HG03565 (cell line): Measurements from ENCODE around the gene SLC37A2.
"Not testable (repeated sequence)": the region's sequence is repeated elsewhere in the genome, so short reads cannot be mapped to it uniquely, and the experiment has no call there.

Source experiments
- ATAC-seq: cut with Tn5 transposase; IDR thresholded peaks from one replicate; pipeline ENCODE4 v1.9.1; 2021; ENCODE audit warnings: mild to moderate bottlenecking, moderate library complexity; ENCODE audit not compliant: unreplicated experiment

The SLC37A2 gene

DNA sequence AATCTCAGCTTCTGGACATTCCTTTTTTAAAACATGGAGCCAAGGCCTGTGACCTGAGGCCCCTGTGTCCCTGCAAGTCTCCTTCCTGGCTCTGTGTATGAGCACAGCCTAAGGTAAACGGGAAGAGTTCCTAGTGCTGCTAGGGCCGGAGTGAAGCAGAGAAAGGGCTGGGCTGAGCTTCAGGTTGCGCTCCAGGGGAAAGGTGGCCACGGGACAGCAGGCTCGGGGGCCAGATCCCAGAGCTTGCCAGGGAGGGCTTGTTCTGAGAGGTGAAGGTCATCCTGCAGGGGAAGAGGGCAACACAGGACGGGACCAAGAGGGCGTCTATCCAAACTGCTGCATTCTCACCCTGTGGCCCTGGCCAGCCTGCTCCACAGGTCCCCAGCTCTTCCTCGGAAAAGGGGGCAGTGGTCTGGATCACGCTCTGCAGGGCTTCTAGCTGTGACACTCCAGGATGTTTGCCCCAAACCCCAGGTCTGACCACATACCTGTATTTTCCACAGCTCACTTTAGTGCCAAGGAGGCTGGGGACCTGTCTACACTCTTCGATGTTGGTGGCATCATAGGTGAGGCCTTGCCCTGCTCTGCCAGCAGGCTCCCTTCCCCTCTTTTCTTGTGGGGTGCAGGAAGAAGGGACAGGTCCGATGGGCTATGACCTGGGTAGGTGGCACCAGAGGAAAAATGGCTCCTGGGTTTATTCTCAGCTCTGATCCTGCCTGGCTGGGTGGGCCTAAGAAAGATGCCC lies 20.4 kb downstream of the SLC37A2 start:
- ATAC-seq = no peak

DNA sequence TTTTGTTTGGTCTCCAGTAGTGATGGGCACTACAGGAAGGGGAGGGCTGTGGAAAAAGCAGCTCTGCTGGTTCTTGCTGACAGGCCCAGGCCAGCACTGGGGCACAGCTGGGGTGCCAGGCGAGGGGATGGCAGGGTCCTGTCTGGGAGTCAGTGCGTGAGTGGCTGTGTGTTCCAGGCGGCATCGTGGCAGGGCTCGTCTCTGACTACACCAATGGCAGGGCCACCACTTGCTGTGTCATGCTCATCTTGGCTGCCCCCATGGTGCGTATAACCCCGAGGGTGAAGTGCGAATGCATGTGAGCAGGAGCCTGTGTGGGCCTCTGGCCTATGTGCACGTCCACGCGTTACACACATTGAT lies 20.9 kb downstream of the SLC37A2 start:
- ATAC-seq = no peak

DNA sequence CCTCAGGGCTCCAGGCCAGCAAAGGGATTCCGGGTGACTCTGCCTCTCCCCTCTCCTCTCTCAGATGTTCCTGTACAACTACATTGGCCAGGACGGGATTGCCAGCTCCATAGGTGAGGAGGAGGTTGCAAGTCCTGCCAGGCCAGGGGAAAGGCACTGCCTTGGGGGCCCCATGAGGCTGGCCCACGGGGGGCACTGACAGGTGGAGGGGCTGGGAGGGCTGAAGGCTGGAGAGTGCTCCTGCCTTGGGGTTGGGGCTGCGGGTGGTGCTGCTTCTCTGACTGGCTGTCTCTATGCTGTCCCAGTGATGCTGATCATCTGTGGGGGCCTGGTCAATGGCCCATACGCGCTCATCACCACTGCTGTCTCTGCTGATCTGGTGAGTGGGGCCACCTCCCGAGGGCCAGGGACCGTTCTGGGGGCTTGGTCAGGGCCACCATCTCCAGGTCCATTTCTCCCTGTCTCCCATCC lies 21.7 kb downstream of the SLC37A2 start:
- ATAC-seq = no peak

DNA sequence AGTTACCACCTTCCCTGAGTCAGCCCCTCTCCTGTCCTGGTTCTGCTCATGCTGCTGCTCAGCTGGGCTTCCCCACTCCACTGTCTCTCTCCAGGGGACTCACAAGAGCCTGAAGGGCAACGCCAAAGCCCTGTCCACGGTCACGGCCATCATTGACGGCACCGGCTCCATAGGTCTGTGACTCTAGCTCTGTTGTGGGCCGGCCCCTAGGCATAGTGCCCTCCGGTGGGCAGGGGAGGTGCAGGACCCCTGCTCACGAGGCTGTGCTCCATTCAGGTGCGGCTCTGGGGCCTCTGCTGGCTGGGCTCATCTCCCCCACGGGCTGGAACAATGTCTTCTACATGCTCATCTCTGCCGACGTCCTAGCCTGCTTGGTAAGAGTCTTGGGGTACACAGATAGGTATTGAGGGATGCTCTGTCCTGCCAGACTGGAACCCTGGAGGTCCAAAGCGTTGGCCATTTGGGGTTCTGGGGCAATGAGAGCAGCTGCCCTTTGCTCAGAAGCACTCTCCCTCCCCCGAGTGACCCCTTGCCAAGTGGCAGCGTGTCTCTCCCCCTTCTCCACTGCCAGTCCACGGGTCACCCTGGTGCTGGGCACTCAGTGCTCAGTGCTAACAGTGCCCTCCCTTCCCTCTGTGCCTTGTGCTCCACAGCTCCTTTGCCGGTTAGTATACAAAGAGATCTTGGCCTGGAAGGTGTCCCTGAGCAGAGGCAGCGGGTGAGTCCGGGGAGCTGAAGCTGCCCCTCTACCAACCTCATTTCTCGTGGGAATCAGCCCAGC lies 22.4 kb downstream of the SLC37A2 start:
- ATAC-seq = no peak

DNA sequence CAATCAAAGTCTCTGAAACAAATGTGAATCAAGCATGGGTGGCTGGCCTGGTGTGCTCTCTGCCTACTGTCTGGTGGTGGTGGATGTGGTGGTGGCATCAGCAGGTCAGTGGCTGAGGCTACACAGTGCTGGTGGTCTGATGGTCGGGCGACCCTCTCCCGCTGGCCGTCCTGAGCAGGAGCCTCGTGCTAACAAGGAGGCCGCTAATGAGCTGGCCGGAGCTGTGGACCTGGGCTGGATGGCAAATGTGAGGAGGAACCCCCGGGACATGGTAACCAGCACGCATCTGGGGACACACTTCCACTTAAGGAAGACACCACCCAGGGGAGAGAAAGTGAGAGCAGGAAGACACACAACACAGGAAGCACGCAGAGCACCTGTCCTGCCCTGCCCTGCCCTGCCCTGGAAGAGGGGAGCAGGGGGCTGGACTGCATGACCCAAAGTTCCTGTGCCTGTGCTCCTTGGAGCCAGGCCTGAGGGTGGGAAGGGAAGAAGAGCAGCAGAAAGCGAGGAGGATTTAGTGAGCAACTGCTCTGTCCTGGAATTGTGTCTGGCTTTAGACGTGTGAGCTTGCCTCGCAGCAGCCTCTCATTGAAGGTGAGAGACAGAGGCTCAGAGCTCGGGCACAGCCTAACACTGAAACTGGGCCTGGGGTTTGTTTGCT lies 23.7 kb downstream of the SLC37A2 start:
- no peak for ATAC-seq

DNA sequence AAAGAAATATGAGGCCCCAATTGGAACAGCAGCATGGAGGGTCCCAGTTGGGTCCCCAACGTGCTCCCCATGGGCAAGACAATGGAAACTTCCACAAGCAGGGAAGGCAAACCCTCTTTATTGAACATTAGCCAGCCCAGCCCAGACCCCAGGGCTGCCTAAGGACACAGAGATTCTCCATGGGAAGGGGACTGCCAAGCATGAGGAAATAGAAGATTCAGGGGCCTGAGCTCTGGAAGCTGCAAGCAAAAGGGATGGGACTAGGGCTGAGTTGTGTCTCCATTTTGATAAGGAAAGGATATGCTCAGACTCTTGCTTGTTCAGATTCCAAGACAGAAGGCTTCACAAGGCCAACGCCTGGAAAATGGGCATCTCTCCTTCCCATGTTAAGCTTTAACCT lies 25.0 kb downstream of the SLC37A2 start:
- no peak for ATAC-seq

DNA sequence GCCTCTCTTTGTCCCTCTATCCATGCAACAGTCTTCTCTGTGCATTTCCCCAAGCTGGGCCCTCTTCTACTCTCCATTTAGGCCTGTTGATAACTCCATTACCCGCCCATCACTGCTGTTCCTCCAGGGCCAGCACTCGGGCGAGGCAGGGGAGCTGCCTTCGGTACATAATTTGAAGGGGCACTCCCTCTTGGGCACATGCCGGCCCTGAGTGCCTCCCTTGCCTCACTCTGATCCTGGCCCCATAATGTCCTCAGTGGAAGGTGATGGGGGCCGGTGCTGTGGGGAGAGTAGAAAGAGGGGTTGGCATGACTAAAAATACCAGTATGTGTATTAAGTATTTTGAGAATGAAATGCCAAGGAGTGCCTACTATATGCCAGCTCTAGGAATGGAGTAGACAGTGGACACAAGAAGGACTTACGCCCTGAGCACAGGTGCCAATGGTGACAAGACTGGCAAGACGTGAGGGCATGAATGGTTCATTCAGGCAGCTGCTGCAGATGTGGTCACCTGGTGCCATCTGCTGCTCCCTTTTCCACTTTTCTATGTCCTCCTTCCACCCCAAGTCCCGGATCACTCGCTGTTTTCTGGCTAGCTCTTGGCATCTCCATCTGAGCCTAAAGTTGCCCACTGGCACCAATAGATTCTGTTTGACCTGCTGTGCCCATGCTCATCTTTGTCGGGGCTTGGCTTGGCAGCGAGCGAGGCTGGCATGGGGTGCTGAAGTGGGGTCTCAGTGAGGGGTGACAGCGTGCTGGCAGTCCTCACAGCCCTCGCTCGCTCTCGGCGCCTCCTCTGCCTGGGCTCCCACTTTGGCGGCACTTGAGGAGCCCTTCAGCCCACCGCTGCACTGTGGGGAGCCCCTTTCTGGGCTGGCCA lies 25.7 kb downstream of the SLC37A2 start:
- no peak for ATAC-seq

DNA sequence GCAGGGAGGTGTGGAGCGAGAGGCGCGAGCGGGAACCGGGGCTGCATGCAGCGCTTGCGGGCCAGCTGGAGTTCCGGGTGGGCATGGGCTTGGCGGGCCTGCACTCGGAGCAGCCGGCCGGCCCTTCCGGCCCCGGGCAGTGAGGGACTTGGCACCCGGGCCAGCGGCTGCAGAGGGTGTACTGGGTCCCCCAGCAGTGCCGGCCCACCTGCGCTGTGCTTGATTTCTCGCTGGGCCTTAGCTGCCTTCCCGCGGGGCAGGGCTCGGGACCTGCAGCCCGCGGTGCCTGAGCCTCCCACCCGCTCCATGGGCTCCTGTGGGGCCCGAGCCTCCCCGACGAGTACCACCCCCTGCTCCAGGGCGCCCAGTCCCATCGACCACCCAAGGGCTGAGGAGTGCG lies 26.4 kb downstream of the SLC37A2 start:
- ATAC-seq = not testable (repeated sequence)

DNA sequence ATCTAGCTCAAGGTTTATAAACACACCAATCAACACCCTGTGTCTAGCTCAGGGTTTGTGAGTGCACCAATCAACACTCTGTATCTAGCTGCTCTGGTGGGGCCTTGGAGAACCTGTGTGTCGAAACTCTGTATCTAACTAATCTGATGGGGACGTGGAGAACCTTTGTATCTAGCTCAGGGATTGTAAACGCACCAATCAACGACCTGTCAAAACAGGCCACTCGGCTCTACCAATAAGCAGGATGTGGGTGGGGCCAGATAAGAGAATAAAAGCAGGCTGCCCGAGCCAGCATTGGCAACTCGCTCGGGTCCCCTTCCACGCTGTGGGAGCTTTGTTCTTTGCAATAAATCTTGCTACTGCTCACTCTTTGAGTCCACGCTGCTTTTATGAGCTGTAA lies 27.0 kb downstream of the SLC37A2 start:
- not testable (repeated sequence) for ATAC-seq

DNA sequence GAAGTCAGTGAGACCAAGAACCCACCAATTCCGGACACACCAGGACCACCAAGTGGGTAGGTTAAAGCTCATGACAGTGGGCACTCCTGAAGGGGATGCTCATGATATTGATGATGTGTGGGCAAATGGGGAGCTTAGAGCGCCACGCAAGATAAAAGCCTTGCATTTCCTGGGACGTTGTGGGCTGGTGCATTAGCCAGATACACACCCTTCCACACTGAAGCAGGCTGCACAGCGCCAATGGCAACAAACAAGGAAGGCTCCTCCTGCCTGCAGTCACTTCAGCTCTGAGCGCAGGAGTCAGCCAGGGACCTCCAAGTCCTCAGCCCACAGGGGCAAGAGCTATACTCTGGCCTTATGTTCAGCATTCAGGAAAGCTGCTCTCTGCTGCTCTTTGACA lies 27.7 kb downstream of the SLC37A2 start:
- ATAC-seq = no peak

DNA sequence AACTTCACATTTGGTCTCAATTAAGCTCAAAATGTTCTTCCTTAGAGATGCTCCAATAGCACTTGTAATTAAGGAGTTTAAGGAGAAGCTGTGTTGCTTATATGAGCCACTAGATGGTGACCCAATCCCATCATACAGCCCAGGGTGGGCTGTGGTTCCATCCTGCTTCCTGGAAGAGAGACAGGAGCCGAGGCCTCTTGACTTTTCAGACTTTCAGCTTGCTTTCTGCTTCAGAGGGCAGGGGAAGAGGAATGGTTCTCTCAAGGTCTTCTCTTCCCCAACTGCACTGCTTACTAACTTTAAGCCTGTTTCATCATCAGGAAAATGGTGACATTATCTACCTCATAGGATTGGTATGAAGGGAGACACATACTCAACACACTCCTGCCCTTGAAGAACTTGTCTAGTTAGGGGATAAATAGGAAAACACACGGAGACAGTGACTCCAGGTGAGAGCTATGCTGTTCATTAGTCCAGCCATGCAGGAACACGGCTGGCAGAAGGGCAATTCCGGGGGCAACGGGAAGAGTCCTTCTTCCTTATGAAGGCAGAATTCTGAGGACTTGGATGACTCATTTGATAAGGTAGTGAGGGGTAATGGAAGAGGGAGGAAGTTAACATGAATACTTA lies 28.3 kb downstream of the SLC37A2 start:
- ATAC-seq = no peak

DNA sequence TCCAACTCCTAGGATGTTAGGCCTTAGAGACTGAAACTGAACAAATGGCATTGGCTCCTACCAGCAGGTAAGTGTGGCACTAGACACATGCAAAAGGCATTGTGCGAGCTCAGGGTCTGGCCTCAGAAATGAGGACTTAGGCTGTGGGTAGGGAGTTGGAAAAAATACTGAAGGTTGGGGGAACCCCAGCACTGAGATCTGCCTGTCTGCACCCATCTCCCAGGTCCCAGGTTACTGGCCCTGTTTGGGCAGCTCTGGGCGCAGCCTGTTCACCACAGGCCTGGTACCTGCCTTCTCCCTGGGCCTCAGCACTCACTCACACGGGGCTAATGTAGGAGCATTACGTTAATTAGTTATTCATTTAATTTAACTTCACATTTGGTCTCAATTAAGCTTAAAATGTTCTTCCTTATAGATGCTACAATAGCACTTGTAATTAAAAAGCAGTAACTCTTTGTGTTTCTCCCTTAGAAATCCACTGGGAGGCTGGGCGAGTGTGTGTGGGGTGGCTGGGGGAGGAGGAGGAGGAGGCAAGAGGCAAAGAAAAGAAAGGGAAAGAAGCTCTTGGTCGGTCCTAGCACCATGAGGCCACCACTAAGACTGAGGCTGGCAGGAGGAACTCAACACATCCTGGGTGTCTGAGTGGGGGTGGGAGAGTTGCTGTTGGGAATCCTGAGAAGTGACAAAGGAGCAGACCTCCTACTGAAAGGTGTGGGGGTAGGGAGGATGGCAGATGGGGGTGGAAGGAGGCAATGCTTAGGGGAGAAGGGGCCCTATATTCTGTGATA lies 29.0 kb downstream of the SLC37A2 start:
- ATAC-seq = no peak

DNA sequence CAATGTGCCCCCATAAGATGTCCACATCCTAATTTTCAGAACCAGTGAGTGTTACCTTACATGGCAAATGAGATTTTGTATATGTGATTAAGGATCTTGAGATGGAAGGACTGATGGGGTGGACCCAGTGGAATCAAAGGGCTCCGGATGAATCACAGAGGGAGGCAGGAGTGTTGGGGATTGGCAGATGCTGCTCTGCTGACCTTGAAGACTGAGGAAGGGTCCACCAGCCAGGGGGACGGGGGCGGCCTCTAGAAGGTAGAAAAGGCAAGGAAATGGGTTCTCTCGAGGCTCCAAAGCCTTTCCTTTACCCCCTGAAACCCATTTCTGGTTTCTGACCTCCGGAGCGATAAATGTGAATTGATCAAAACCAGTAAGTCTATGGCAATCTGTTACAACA lies 29.6 kb downstream of the SLC37A2 start:
- ATAC-seq = no peak

DNA sequence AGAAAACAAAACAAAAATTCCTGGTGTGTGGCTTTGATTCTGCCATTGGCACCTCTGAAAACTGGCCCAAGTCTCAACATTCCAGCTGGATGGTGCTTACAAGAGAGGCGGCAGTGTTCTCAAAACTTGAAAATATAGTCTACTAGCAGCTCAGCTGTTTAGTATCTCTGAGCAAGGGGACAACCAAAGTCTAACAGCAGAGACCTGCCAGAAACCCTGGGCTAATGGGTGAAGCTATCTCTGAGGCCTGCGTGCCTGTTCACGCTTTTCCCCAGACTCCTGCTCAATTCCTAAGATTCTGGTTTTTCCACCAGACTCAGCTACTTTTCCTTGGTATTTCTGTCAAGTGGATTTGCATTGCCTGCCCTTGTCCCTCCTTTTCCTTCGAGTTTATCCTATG lies 30.4 kb downstream of the SLC37A2 start:
- no peak for ATAC-seq

DNA sequence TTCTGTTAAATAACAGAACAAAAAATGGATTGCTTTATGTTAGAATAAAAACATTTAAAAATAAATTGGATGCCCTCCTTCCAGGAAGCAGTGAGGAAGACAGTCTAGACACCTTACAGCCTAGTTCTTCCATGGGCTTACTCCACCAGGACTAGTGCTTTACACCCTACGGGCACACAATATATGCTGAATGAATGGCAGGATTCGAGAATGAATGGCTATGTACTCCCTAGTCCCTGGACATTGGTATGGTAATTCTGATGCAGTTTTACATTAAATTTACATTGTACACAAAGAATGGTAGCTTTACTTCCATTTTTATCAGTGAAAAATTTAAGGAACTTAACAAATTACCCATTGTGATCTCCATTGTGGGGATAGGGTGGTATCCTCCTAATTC lies 31.6 kb downstream of the SLC37A2 start:
- ATAC-seq = no peak

DNA sequence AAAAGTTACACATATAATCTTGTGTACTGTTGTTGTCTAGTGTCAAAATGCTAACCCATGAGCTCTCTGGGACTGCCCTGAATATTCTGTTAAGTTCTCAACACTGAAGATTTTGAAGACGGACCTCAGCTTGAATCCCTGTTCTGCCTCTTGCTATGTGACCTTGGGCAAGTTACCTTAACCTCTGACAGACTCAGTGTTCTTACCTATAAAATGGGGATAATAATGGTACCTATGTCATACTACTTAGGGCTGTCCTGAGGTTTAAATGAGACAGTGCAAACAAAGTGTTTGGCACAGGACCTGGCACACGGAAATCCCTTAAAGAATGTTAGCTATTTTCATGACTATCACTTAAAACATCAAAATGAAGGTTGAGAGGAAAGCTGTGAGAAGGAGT lies 37.0 kb downstream of the SLC37A2 start:
- ATAC-seq = no peak

DNA sequence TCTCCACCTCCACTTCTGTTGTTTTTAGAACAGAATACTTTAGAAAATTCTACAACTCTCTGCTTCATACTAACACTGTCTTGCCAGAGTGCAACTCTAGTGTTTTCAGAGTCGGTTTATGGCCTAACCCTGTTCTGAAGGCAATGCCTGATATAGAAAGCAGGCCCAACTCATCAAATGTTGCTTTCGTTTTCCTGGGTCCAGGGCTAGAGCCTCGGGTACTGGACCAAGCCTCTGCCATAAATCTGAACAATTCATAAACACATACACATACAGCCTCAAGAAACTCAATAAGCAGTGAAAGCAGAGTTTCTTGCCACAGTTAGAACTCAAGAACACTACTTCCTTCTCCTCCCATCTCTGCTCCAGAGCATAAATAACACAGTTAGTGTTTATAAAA lies 38.5 kb downstream of the SLC37A2 start:
- no peak for ATAC-seq

DNA sequence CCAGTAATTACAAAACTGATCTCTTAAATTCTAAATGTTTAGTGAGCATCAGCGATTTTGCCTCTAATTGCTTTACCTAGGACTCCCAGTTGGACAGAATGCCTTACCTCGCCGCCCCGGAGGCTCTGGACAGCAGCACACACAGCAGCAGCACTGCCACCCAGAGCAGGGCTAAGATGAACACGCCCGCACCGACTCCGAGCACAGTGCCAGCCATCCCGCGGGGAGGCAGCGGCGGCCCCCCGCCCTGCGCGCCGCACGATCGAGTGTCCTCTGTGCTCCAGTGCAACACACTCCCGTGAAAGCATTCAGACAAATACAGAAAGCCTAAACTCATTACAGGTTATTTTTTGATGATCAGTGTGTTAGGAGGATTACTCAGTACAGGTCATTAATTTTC lies 38.9 kb downstream of the SLC37A2 start:
- no peak for ATAC-seq

DNA sequence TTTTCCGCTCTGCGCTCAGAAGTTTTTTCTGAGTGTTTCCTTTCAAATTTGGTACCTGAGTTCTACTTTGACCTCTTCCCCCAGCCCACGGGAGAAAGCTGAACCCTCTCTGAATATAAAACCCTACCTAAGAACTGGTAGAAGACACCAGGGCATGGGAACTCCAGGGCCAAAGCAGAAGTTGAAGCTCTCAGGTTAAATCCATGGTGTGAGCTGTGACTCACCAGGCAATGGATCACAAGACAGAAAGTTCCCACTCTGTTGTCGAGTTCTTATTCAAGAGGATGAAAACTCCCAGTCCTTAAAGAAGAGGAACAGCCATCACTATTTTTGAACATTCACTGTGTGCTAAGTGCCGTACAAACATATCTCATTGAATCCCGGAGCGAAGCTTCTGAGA lies 39.4 kb downstream of the SLC37A2 start:
- no peak for ATAC-seq

DNA sequence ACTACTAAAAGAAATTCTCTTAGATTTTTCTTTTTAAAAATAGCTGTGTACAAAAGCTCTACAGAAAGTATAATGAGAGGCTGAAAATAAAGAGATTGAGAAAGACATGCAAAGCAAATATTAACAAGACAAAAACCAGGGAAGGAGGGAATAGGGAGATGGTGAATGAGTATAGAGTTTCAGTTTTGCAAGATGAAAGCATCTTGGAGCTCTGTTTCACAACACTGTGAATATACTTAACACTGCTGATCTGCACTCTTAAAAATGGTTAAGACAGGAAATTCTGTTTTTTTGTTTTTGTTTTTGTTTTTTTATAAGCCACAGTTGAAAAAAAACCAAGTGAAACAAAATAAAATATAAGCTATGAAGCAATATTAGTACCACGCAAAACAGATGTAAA lies 42.8 kb downstream of the SLC37A2 start:
- ATAC-seq = no peak
